Kidney tubule cell (primary cell): Measurements from ENCODE around the gene PACS2.
"Not testable (repeated sequence)": the region's sequence is repeated elsewhere in the genome, so short reads cannot be mapped to it uniquely, and the experiment has no call there.

ENCODE experiments used
- DNase-seq: peaks from one replicate; pipeline ENCODE4 v3.0.0-alpha.2; 2018; ENCODE audit warnings: low spot score

PACS2 gene

GRCh38 chr14:105288936-105289335, 25.6 kb upstream of the PACS2 start:
- not testable (repeated sequence) for DNase-seq

GRCh38 chr14:105290621-105291346, 23.8 kb upstream of the PACS2 start:
- peak; percentile 17 for DNase-seq

DNA sequence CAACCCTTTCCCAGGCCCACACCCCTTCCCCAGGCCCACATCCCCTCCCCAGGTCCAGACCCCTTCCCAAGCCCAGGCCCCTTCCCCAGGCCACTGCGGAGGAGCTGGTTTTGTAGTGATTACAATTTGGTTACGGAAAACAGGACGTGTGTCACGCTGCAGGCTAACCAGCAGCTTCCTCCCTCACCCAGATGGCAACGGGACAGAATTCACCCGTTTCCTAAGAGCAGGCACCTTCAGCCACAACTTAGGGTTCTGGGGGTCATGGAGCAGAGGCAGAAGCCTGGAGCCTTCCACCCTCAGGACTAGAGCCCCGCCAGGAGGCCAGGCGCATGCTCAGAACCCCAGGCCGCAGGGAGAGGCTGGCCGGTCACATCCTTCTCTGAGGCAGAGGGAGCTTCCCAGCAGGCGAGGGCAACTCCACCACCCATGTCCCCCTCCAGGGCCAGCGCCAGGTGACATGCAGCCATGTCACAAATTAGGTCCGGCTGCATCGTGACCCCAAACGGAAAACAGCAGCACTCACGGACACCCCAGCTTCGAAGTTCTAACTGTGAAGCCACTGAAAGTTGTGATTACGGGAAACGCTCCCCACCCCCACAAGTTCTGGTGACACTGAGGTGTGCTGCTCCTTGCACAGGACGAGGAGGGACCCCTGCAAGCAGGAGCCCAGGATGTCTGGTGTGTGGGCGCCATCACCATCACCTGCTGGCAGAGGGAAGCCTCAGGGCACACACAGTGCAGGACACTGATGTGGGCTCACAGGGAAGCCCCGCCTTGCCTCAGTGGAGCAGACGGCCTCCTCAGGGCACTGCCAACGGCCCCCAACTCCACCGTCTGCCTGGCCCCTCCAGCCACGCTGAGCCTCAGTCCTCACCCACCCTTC, 21.5 kb upstream of the PACS2 start:
- no peak for DNase-seq

DNA sequence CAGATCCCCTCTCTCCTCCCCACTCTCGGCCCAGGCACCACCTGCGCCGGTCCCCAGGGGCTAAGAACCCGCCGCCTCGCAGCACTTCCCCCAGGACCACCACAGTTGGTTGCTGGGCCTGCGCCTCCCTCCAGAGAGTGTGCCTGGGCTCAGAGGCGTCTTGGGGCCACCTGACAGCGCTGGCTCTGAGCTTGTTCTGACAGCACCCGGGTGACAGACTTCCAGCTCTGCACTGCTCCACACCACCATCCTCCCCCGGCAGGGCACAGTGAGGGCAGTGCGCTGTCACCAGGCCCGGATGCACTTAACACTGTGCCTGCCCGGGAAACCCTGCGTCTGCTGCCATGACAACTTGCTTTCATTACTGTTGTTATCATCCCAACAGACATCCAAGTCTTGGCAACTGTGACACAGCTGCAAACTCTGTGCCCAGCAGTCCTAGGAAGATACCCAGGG, 20.4 kb upstream of the PACS2 start:
- peak; percentile 51 for DNase-seq

DNA sequence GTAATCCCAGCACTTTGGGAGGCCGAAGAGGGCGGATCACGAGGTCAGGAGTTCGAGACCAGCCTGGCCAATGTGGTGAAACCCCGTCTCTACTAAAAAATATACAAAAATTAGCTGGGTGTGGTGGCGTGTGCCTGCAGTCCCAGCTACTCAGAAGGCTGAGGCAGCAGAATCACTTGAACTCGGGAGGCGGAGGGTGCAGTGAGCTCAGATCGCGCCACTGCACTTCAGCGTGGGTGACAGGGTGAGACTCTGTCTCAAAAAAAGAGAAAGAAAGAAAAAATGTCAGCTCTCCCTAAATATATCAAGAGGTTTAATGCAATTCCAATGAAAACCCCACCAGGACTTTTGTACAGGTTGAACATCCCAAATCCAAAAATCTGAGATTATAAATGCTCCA, 17.2 kb upstream of the PACS2 start:
- DNase-seq = not testable (repeated sequence)

- peak; percentile 13 for DNase-seq
Observed at GRCh38 chr14:105299654-105300541, 14.7 kb upstream of the PACS2 start.

GRCh38 chr14:105300542-105301102, 13.9 kb upstream of the PACS2 start, which contains the start of gene BRF1:
Gene BRF1, minus strand, starts transcription at chr14:105301001. Its CDS starts 372 bp downstream, at chr14:105300629.
- DNase-seq = peak; percentile 93

DNA sequence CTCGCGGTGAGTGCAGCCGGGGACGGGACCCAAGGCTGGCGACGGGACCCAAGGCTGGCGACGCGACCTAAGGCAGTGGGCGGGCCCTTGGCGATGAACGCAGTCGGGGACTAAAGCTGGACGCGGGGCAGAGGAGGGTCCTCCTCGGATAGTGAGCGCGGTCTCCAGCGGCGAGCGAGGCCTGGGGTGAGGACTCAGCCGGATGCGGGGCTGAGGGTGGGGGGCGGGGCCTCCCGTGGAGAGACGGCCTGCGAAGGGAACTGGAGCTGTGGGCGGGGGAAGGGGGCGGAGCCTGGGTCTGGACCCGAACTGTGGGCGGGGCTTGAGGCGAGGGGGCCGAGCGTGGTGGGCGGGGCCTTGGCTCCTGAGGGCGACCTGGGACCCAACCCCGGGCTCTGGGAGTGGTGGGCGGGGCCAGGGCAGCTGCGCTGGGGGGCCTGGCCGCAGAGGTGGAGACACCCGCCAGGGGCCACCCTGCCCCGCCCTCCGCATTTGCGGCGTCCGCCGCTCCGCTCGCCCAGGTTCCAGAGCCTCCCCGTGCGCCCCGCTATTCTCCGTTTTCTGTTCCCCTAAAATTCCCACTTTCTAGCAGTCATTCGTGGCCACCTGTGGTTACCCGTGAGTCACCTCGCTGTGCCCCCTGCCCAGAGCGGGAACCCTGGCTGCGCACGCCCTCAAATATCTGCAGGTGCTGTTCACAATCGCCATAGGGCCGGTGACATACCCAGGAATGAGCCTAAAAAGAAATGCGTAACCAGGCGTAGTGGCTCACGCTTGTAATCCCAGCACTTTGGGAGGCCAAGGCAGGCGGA, 13.2 kb upstream of the PACS2 start:
- DNase-seq = peak; percentile 95

- DNase-seq = not testable (repeated sequence)
Observed at GRCh38 chr14:105301915-105302249, 12.7 kb upstream of the PACS2 start.

DNA sequence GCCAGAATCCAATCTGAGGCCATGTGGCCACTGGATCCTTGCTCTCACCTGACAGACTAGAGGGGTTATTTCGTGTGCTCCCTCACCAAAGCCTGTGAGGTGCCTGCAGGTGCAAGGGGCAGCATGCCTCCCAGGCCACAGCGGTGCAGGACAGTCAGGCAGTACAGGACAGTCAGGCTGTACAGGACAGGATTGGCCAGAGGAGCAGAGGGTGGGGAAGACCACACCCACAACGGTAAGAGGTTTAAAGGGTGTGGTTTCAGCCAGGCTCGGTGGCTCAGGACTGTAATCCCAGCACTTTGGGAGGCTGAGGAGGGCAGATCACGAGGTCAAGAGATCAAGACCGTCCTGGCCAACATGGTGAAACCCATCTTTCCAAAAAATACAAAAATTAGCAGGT, 10.6 kb upstream of the PACS2 start:
- DNase-seq = no peak

DNA sequence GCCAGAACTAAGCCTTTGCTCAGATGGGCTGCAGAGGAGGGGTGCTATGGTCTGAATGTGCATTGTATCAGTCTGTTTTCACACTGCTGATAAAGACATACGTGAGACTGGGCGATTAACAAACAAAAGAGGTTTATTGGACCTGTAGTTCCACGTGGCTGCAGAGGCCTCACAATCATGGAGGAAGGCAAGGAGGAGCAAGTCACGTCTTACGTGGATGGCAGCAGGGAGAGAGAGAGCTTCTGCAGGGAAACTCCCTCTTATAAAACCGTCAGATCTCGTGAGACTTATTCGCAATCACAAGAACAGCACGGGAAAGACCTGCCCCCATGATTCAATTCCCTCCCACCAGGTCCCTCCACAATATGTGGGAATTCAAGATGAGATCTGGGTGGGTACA, 10.0 kb upstream of the PACS2 start:
- no peak for DNase-seq

DNA sequence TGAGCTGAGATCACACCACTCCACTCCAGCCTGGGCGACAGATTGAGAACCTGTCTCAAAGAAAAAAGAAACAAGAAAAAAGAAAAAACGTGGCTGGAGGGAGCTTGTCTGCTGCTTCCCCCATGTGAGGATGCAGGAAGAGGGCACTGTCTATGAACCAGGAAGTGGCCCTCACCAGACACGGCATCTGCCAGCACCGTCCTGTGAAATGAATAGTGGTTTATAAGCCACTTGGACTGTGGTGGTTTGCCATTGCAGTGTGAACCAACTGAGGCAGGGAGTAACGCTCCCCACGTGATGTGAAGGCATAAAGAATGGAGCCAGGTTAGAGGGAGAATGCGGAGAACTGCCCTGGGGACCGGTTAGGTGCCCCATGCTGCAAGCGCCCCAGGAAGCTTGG, 9.2 kb upstream of the PACS2 start:
- no peak for DNase-seq

- no peak for DNase-seq
Observed at GRCh38 chr14:105305791-105306190, 8.8 kb upstream of the PACS2 start.

DNA sequence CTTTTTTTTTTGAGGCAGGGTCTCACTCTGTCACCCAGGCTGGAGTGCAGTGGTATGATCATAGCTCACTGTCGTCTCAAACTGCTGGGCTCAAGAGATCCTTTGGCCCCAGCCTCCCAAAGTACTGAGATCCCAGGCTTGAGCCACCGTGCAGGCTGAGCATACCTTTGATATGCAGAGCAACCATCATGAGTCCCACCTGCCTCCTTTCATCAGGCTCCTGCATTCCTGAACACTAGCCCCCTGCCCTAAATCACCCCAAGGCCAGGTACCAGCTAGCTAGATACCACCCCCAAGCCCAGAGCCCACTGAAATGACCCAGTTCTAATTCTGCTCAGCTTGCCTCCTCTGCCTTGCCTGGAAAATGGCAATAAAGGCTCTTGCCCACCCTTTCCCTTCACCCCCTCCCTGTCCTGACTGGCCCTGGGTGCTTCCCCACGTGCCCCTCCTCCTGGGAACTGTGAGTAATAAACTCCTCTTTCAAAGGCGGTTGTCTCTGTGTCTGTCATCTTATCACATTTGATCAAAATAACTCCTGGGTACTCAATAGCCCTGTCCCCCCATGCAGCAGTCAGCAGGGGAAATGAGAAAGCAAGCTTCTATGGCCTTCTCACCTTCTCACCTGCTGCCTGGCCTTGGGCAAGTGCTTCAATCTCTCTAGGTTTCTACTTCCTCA, 7.4 kb upstream of the PACS2 start:
- DNase-seq = no peak

DNA sequence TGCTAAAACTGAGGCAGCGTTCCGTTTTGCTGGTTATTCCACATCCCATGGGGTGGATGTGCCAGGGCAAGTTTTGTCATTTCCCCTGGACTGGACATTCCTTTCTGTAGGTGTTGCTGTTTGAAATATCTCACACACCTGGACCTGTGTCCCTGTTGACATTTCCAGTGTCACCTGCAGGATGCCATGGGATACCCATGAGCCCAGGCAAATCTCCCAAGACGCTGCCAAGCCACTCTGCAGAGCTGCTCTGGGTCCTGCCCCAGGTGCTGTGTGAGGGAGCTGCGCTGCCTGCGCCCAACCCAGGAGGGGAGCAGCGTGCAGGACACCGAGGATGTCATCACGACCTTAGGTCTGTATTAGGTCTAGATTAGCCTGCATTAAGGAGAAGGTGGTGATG, 5.2 kb upstream of the PACS2 start:
- DNase-seq = no peak

DNA sequence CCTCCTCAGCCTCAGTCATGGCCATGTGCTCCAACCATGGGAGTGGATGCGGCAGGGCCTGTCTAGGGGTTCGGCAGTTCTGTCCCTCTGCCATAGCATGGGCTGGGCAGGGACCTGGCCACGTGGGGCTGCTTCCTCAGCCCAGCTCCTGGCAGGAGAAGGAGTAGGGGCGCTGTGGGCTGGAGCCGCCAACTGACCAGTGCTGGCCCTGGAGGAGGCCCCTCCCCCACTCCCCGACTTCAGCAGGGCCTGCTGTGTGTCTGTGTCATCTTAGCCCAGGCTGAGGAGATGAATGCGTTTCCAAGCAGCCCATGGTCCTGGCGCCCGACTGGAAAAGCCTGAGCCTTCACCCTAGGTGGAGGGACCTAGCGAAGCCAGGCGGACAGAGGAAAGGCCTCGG, 2.7 kb upstream of the PACS2 start:
- no peak for DNase-seq

DNA sequence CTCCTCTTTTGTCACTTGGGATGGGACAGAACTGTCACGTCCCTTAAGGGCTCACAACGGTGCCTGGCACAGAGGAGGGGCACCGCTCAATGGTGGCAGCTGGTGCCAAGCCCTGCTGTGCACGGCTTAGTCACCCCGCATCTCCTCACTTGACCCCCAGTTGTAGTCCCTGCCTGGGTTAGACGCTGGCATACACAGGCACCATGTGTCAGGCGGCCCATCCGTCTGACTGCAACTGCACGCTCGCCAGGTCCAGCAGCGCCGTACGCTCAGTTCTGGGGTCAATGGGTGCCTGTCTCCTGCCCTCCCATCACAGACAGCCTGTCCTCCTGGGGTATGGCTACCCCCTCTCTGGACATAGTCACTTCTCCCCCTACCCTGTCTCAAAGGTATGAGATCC, 1.6 kb upstream of the PACS2 start:
- DNase-seq = no peak

GRCh38 chr14:105313381-105314286, 914 bp upstream of the PACS2 start:
- DNase-seq = no peak

- peak; percentile 64 for DNase-seq
Observed at GRCh38 chr14:105315211-105315721, 718 bp downstream of the PACS2 start.
